ENCODE measurements around the gene CRACR2B. TPM values are rescaled to one million over a fixed set of nuclear protein-coding genes. Genes with fewer than 3 reads are reported as not detected.

CRACR2B gene
- polyA plus RNA-seq, 3 donors = 1.0 to 11.0 (median 1.4) TPM

DNA sequence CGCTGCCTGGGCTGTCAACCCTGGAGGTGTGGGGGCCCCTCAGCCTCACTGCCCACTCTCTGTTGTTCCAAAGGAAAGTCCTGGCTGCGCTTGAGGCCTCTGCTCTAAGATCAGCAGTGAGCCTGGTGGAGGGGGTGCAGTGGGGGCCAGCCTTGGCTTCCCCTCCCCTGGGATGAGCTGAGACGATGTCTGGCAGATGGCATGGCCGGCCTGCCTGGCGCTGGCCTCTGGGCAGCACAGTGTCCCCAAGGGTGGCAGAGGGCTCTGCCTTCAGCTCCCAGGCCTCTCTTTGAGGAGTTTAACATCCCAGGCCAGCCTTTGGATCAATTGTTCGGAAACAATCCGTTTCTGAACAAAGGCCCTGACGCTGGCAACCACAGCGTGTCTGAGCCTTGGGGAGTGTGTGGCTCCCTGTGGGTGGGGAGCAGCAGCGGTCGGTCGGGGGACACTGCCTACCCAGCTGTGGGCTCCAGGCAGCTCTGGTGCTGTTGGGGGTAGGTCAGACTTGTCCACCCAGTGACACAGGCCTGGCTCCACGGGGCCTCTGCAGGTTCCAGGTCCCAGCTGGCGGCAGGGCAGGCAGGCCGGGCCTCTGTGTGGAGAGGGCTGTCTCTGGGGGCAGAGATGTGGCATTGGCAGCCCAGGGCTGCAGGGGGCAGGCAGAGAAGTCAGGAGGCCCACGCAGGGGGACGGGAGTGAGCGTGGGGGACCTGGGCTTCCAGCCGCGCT, 27.0 kb downstream of the CRACR2B start:
- Histone ChIP-seq H3K27me3 (ENCODE audit: control insufficient read depth in 2 of 2, insufficient read depth in 2 of 2, low read length in 2 of 2) (peaks cover 0 to 9% of the 10 kb centered on the region in 2 donors), H3K36me3 (replicated peaks in 1 of 2; ENCODE audit: control insufficient read depth in 1 of 2, insufficient read depth in 2 of 2, low read length in 2 of 2) (no peaks in the 10 kb centered on the region), H3K9ac (ENCODE audit: insufficient read depth, low read length, poor library complexity, severe bottlenecking) (no peak overlapping the region), H3K4me1 (ENCODE audit: control insufficient read depth in 1 of 2, insufficient read depth in 2 of 2, low read length in 2 of 2) (no peaks in the 10 kb centered on the region), H3K4me3 (replicated peaks in 1 of 3; ENCODE audit: low read depth in 2 of 3, low read length in 3 of 3) (no peak overlapping the region), H2AFZ (ENCODE audit: insufficient read depth, low read depth, low read length, poor library complexity, severe bottlenecking) (no peak overlapping the region), H3K9me3 (replicated peaks in 1 of 2; ENCODE audit: control insufficient read depth in 1 of 2, insufficient read depth in 1 of 2, low read length in 2 of 2) (no peaks in the 10 kb centered on the region), H3K27ac (ENCODE audit: low read depth in 1 of 2, low read length in 2 of 2) (no peak overlapping the region), H3K4me2 (replicated peaks; ENCODE audit: extremely low read depth, low read length, poor library complexity, severe bottlenecking) (no peak overlapping the region), H4K20me1 (ENCODE audit: insufficient read depth, low read length) (peaks cover 75% of the 10 kb centered on the region), H3K79me2 (ENCODE audit: insufficient read depth, low read length) (no peaks in the 10 kb centered on the region)
- peaks cover 2 to 6% of the 10 kb centered on the region in 2 donors for H3K36me3 Mint-ChIP-seq
- intact Hi-C loops (cut with micrococcal nuclease) = no loop called here
- DNase-seq = no peak
- WGBS (ENCODE audit: insufficient coverage) = 96% methylated on average over 20 of the region's 20 CpGs
- peaks cover 6% of the 10 kb centered on the region for H3K4me1 Mint-ChIP-seq
- H3K27me3 Mint-ChIP-seq (ENCODE audit: low read depth in 3 of 3) = peaks cover 2 to 20% (median 16%) of the 10 kb centered on the region in 3 donors
- H3K27ac Mint-ChIP-seq = no peak overlapping the region
- peaks cover 0 to 2% (median 0%) of the 10 kb centered on the region in 7 donors for H3K9me3 Mint-ChIP-seq
- H3K4me3 Mint-ChIP-seq = no peak overlapping the region
- TF ChIP-seq, protein P1, sequence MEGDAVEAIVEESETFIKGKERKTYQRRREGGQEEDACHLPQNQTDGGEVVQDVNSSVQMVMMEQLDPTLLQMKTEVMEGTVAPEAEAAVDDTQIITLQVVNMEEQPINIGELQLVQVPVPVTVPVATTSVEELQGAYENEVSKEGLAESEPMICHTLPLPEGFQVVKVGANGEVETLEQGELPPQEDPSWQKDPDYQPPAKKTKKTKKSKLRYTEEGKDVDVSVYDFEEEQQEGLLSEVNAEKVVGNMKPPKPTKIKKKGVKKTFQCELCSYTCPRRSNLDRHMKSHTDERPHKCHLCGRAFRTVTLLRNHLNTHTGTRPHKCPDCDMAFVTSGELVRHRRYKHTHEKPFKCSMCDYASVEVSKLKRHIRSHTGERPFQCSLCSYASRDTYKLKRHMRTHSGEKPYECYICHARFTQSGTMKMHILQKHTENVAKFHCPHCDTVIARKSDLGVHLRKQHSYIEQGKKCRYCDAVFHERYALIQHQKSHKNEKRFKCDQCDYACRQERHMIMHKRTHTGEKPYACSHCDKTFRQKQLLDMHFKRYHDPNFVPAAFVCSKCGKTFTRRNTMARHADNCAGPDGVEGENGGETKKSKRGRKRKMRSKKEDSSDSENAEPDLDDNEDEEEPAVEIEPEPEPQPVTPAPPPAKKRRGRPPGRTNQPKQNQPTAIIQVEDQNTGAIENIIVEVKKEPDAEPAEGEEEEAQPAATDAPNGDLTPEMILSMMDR (IDR thresholded peaks at IDR 0.05) = no peak

DNA sequence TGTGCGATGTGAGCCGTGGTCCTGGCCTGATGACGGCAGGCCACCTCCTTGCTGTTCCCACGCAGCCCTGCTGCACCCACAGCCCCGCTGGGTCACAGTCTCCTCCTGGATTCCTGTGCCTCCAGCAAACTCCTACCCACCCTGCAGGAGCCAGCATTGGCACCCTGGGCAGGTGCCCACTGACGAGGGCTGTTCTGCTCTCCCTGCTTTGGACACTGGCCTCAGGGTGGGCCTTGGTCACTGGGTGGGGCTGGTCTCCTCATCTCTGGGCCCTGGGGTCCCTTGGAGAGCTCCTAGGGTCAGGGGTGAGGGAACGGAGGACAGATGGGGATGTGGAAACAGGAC, 27.6 kb downstream of the CRACR2B start:
- Mint-ChIP-seq H3K27me3 (ENCODE audit: low read depth in 3 of 3) (peaks cover 2 to 15% (median 12%) of the 10 kb centered on the region in 3 donors), H3K4me1 (peaks cover 6% of the 10 kb centered on the region), H3K4me3 (no peak overlapping the region), H3K27ac (no peak overlapping the region), H3K9me3 (peaks cover 0 to 2% (median 0%) of the 10 kb centered on the region in 7 donors), H3K36me3 (peaks cover 2 to 6% of the 10 kb centered on the region in 2 donors)
- DNase-seq = no peak
- Histone ChIP-seq H4K20me1 (ENCODE audit: insufficient read depth, low read length) (peaks cover 77% of the 10 kb centered on the region), H3K79me2 (ENCODE audit: insufficient read depth, low read length) (no peaks in the 10 kb centered on the region), H3K9me3 (replicated peaks in 1 of 2; ENCODE audit: control insufficient read depth in 1 of 2, insufficient read depth in 1 of 2, low read length in 2 of 2) (no peaks in the 10 kb centered on the region), H3K4me2 (replicated peaks; ENCODE audit: extremely low read depth, low read length, poor library complexity, severe bottlenecking) (no peak overlapping the region), H3K36me3 (replicated peaks in 1 of 2; ENCODE audit: control insufficient read depth in 1 of 2, insufficient read depth in 2 of 2, low read length in 2 of 2) (no peaks in the 10 kb centered on the region), H3K27ac (ENCODE audit: low read depth in 1 of 2, low read length in 2 of 2) (no peak overlapping the region), H3K27me3 (ENCODE audit: control insufficient read depth in 2 of 2, insufficient read depth in 2 of 2, low read length in 2 of 2) (peaks cover 0 to 6% of the 10 kb centered on the region in 2 donors), H3K4me1 (ENCODE audit: control insufficient read depth in 1 of 2, insufficient read depth in 2 of 2, low read length in 2 of 2) (no peaks in the 10 kb centered on the region), H2AFZ (ENCODE audit: insufficient read depth, low read depth, low read length, poor library complexity, severe bottlenecking) (no peak overlapping the region), H3K4me3 (replicated peaks in 1 of 3; ENCODE audit: low read depth in 2 of 3, low read length in 3 of 3) (no peak overlapping the region), H3K9ac (ENCODE audit: insufficient read depth, low read length, poor library complexity, severe bottlenecking) (no peak overlapping the region)
- TF ChIP-seq, protein P1 (IDR thresholded peaks at IDR 0.05) = no peak
- intact Hi-C loops (cut with micrococcal nuclease) = no loop called here
- WGBS (ENCODE audit: insufficient coverage) = 95% methylated on average over 6 of the region's 7 CpGs
